Measurements from ENCODE around the gene PDGFC.

The PDGFC gene

DNA sequence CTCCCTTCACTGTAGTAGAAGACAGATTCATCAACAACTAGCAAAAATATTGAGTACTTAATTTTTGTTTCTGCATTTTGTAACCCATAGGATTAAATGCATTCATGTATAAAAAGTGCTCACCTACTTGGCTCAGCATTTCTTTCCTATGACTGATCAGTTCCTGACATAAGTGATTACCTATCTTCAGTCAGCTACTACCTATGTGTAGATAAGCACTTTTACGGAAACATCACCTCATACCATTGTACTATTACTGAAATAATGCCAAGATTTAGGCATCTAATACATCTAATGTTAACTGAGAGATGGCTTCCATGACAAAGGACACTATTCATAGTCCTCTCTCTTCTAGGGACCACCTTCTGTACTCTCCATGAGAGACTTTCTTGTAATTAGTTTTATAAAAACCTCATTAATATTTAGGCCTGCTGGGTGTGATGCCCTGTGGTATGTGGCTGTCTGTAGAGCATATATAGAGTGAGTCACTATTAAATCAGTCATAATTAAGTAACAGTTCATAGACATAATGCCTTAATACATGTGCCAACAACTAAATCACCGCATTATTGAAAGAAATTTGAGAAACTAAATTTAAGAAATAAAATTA, 147.0 kb downstream of the PDGFC start:
- no peak for DNase-seq

DNA sequence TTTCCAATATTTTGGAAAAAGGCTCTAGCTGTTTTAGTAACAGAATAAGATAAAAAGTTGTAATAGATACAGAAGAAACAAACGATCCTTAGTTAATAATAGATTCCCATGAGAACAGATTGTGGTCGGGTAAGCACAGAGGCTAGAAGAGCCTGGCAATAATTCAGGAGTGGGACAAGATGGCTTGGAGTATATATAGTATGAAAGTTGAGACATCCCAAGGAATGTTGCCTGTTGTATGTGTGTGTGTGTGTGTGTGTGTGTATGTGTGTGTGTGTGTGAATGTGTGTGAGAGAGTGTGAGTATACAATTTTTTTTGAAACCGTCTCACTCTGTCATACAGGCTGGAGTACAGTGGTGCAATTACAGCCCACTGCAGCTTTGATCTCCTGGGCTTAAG, 150.7 kb downstream of the PDGFC start:
- no peak for DNase-seq

DNA sequence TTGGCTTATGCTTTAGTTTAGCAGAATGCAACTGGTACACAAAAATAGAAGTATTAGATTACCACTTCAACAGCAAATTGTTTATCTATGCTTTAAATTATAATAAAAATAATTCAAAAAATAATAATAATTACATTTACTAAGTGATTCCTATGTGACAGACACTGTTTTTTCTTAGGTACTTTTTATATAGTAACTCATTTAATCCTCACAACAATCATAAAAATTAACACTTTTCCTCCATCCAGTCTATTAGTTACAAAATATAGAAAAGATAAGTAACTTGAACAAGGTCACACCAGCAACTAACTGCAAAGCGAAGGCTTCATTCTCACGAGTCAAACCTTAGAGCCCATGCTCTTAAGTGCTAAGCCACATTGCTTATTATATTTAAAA, 155.2 kb downstream of the PDGFC start:
- no peak for DNase-seq

GRCh38 chr4:156815717-156816359, 155.8 kb downstream of the PDGFC start:
- DNase-seq, result no peak

GRCh38 chr4:156811963-156812362, 159.6 kb downstream of the PDGFC start:
- no peak for DNase-seq

- DNase-seq, result no peak
These were observed 160.3 kb downstream of the PDGFC start for GRCh38 chr4:156811286-156811685.

- no peak for DNase-seq
These were observed 165.9 kb downstream of the PDGFC start for GRCh38 chr4:156805696-156806095.

GRCh38 chr4:156803056-156803455, 168.5 kb downstream of the PDGFC start:
- no peak for DNase-seq

- no peak for DNase-seq
These were observed 171.1 kb downstream of the PDGFC start for GRCh38 chr4:156800463-156800862.

- DNase-seq, result no peak
These were observed 172.4 kb downstream of the PDGFC start for GRCh38 chr4:156799121-156799589.

DNA sequence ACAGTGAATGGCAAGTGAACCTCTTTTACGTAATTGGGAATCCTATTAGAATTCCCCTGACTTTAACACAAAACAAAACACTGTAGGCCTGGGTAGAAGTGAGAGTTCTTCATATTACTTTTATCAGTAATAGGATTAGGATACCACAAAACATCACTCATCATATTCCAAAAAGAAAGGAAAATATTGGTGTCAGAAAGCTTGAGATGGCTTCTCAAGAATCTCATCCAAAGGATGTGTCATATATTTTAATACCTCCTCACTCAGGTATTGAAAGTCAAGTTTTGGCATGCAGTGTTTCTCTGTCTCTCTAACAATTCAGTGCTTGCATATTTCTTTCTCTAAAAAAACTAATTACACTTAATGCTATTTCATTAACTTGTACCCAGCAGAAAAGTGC, 173.2 kb downstream of the PDGFC start:
- DNase-seq, result no peak

DNA sequence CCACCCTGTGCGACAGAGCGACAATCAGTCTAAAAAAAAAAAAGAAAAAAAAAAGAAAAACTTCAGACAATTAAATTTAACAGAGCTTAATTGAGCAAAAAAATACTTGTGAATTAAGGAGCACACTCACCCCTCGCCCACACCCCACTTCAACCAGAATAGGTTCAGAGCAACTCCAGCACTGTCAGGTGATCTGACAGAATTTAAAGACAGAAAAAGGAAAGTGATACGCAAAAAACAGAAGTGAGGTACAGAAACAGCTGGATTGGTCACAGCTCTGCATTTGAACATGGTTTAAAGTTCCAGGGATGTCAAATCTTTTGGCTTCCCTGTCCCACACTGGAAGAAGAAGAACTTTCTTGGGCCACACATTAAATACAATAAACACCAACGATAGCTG, 174.4 kb downstream of the PDGFC start:
- DNase-seq, result no peak

GRCh38 chr4:156795727-156796126, 175.9 kb downstream of the PDGFC start:
- DNase-seq, result no peak

DNA sequence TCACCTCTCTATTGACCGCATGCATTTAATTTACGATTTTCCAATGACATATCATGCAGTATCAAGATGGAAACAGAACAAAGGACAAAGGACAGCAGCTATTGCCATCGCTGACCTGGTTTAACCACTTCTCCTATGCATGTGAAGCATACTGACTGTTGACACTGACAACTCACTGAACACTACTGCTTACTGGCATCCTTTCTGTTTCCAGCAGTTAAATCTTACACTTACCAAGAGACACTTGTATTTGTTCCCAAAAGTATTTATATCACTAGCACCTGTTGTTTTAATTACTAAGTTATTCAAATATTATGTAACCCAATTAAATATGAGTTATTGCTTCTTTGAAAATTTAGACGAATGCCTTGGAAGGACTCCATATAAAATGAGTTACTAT, 176.7 kb downstream of the PDGFC start:
- no peak for DNase-seq

DNA sequence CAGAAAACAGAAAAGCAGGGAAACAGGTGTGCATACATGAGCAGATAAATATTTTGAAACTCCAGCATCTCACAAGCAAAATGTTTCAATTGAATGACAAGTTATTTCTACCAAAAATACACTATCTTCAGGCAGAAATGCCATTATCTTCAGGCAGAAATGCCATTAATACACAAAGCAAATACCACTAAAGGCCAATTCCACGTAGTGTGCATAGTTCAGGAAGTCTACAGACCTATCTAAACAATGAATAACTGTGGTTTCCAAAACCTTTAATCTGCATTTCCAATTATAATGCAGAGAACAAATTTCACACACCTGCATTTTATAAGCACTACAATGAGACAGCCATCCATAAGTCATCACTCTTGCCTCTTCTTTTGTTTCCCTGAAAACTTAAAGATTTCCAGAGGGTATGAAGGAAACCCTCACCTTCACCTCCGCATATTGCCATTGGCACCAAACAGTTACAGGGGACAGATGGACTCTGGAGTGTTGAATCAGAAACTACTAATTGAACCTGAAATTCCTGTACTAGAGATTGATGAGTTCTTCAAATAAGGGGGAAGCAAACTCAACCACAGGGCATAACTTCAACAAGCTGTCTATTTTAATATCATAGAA, 179.0 kb downstream of the PDGFC start:
- no peak for DNase-seq

DNA sequence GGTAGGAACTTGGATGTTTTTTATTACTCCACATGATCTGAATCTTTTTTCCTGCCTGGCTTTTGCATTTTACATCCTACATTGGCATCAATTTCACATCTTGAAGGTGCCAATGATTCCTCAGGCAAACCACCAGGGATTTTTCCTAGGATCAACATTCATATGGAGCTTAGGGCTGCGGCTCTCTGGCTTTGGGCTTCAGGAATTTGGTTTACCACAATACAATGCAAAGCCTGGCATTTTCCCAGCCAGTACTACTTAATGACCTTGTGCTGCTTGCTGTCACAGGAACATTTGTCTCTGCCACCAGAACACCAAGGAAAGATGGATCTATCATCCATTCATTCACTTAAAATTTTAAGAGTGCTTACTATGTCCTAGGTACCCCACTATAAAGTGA, 180.7 kb downstream of the PDGFC start:
- peak in 1 of 2 experiments; percentile 16 for DNase-seq

DNA sequence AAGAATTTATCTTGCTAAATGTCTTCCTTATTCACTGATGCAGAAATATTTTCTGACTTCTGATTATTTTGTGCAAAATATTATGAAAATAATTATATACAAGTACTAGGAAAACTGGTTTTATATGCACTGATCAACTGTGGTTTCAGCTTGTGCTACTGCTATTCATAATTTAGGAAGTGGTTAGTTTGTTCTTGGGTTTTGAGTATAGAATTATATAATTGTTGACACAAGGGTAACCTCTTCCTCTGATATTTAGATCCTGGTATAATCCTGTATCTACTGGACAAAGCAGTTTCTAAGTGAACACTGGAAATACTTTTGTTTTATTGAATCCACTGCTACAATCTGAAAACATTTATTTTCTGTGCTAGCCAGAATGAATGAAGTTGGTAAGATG, 182.8 kb downstream of the PDGFC start:
- DNase-seq, result no peak

- DNase-seq, result no peak
These were observed 184.9 kb downstream of the PDGFC start for GRCh38 chr4:156786713-156787112.

- DNase-seq, result no peak
These were observed 186.6 kb downstream of the PDGFC start for GRCh38 chr4:156784970-156785369.

GRCh38 chr4:156783966-156784365, 187.6 kb downstream of the PDGFC start:
- no peak for DNase-seq

- DNase-seq, result no peak
These were observed 189.1 kb downstream of the PDGFC start for GRCh38 chr4:156782491-156782890.

GRCh38 chr4:156781852-156782251, 189.7 kb downstream of the PDGFC start:
- peak in 1 of 2 experiments; percentile 51 for DNase-seq

DNA sequence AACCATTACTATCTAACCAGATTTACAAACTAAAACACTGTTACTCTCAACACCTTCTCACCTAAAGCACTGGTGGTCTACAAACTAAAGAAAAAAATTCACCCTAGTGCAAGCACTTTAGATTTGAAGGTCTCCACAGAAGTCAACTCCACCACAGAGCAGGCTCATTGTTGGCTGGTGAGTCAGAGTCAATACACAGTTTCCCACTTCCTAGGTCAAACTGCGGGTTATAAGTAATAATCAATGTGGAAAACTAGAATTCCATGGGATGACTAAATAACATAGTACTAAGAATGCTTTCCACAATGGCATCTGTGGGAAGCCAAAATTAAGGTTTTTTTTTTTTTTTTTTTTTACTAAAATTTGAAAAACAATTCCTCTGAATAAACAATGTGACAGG, 191.8 kb downstream of the PDGFC start:
- peak; percentile 12 to 75 for DNase-seq

DNA sequence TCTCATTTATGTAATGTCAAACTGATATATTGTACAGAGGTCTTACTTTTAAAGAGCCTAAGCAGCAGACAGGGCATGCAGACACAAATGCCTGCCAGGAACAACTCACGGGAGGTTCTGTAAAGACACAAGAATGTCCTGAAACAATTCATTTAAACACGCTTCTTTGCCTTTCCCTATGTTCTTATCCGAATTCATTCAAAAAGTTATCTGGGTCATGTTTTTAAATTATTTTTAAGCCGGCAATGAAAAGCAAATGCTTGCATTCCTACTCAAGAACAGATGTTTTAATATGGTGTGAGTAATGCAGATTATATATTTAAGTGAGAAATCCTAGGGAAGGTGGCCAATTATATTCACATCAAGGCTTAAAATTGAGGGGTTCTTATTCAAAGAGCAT, 192.6 kb downstream of the PDGFC start:
- DNase-seq, result no peak

Measured in SW 1271 (cell line).